Dedifferentiated amniotic fluid mesenchymal stem cell (primary cell): ENCODE data around the gene IPMK.
"Not testable (repeated sequence)": the region's sequence is repeated elsewhere in the genome, so short reads cannot be mapped to it uniquely, and the experiment has no call there.

Experiments used
- DNase-seq: peaks from one replicate; pipeline ENCODE4 v3.0.0-alpha.2; 2016; ENCODE audit errors: extremely low spot score

IPMK gene

GRCh38 chr10:58266826-58267712, 625 bp downstream of the IPMK start:
- DNase-seq = peak; percentile 53

- DNase-seq = peak; percentile 45
These were observed 1.5 kb downstream of the IPMK start for GRCh38 chr10:58266003-58266825.

- DNase-seq = no peak
These were observed 2.4 kb downstream of the IPMK start for GRCh38 chr10:58265249-58265648.

GRCh38 chr10:58264780-58265179, 2.9 kb downstream of the IPMK start:
- no peak for DNase-seq

GRCh38 chr10:58262766-58263165, 4.9 kb downstream of the IPMK start:
- DNase-seq = no peak

GRCh38 chr10:58260334-58260733, 7.4 kb downstream of the IPMK start:
- DNase-seq = no peak

- DNase-seq = no peak
These were observed 8.6 kb downstream of the IPMK start for GRCh38 chr10:58258977-58259692.

- not testable (repeated sequence) for DNase-seq
These were observed 11.5 kb downstream of the IPMK start for GRCh38 chr10:58256013-58256780.

- DNase-seq = no peak
These were observed 13.1 kb downstream of the IPMK start for GRCh38 chr10:58254644-58255043.

GRCh38 chr10:58253184-58253583, 14.5 kb downstream of the IPMK start:
- DNase-seq = no peak

- DNase-seq = not testable (repeated sequence)
These were observed 23.0 kb downstream of the IPMK start for GRCh38 chr10:58244666-58245065.

GRCh38 chr10:58244242-58244641, 23.5 kb downstream of the IPMK start:
- not testable (repeated sequence) for DNase-seq

GRCh38 chr10:58243801-58244200, 23.9 kb downstream of the IPMK start:
- not testable (repeated sequence) for DNase-seq

GRCh38 chr10:58243269-58243668, 24.4 kb downstream of the IPMK start:
- DNase-seq = no peak

GRCh38 chr10:58241346-58241745, 26.3 kb downstream of the IPMK start:
- DNase-seq = peak; percentile 48

- no peak for DNase-seq
These were observed 27.2 kb downstream of the IPMK start for GRCh38 chr10:58240531-58240930.

- no peak for DNase-seq
These were observed 28.0 kb downstream of the IPMK start for GRCh38 chr10:58239561-58240169.

GRCh38 chr10:58237014-58237834, 30.5 kb downstream of the IPMK start:
- peak; percentile 85 for DNase-seq

GRCh38 chr10:58229856-58230255, 37.8 kb downstream of the IPMK start:
- DNase-seq = not testable (repeated sequence)

- DNase-seq = no peak
These were observed 42.0 kb downstream of the IPMK start for GRCh38 chr10:58225654-58226053.
